Measurements from ENCODE around the gene GDF7. TPM values are rescaled to one million over a fixed set of nuclear protein-coding genes. Genes with fewer than 3 reads are reported as not detected.

GDF7 gene
- total RNA-seq: under 1 TPM; 0.26 to 0.79 (median 0.60) TPM
- polyA plus RNA-seq: 0.25 TPM
- long read RNA-seq, donor 1: 0 reads
- long read RNA-seq, donor 2: 0 reads
- long read RNA-seq, donor 3: 0 reads
- long read RNA-seq, donor 4: 0 reads

DNA sequence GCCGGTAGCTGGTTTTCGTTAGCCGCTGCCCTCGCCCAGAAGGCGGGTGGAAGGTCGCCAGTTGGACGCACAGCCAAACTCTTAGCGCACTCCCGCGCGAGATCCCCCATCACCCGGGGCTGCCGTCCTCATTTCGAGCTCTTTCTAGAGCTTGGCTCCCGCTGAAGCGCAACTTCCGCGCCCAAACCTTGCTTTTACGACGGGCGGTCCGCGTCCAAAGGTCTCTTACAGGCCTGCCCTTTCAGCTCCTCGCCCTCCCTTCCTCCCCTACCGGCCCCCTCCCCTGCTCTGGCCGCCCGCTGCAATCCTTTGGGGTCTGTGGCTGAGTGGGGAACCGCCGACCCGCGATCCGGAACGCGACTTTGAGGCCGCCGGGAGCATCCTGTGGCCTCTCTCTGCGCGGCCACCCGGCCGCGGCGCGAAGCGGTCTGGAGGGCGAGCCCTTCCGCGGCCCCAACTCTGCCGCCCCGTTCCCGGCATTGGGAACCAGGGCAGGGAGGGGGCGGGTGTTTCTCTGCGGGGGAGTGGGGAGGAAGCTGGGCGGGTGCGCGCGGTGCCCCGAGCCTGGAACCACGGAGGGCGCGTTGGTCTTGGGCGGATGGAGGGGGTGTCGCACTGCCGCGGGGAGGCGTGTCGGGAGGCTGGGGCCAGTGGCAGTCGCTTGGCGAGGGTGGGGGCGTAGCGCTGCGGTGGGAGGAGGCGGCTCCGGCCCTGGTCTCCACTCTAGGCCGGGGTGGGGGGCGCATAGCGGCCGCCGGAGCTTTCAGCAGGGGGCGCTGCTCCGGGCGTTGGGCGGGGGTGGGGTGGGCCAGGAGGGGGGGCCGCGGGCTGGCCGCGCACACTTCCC lies at the start of gene GDF7:
Gene GDF7, plus strand, starts transcription at position 841 of the 847 bp plus-strand sequence. CDS start 96 bp downstream, outside the sequence.
- Histone ChIP-seq H3K27me3 (ENCODE audit: control insufficient read depth, insufficient read depth) (no peaks in the 10 kb centered on the region), H3K9me3 (ENCODE audit: control insufficient read depth, low read length) (no peaks in the 10 kb centered on the region), H3K27ac (ENCODE audit: low read length) (no peak within 1 kb of the TSS), H3K4me3 (ENCODE audit: low read length) (peak within 1 kb of the TSS; percentile 58), H3K4me1 (ENCODE audit: control insufficient read depth, insufficient read depth, low read length) (peaks cover 4% of the 10 kb centered on the region)
- intact Hi-C loops (cut with DNase I): loop anchor here in 1 of 4 donors (10.0 kb wide), 1 partner anchor 448 kb away; no protein-coding TSS in a partner anchor
- peak; percentile 60 to 80 (median 77) for DNase-seq
- WGBS: 1% methylated on average over 86 of the region's 86 CpGs
- ATAC-seq: peak; percentile 61 to 80

DNA sequence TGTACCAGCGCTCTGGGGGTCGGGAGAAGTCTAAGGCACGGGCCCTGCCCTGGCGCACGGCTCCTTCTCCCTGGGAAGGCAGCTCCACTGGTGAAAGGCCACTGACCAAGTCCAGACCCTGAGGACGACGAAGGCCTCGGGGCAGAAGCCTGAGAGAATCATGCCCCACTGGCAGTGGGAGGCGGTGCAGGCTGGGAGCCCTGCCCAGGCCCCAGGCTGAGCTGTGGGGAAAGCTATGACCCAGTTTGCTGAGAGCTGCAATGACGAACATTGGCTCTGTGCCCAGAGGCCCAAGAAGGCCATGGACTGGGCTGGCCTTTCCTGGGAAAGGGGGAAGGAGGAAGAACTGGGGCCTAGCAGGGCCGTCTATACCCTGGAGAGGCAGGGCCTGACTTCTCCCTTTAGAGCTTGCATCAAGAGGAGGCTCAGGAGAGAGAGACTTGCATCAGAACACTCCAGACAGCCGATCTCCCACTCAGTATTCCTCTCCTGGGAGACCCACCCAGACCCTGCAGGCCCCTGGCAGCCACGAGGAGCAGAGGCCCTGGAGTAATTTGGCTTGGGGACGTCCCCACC lies 49.0 kb upstream of the GDF7 start:
- peak; percentile 99 for DNase-seq
- no peaks in the 10 kb centered on the region for H3K9me3 ChIP-seq (ENCODE audit: control insufficient read depth, low read length)
- 20% methylated on average over 14 of the region's 14 CpGs for WGBS
- no peak overlapping the region for H3K4me3 ChIP-seq (ENCODE audit: low read length)
- intact Hi-C loops (cut with DNase I): loop anchor here in 2 of 4 donors (5.0 kb wide), 1 partner anchor 171 kb away; the partner anchor contains the start of gene RHOB (in 2 of the 2)
- peak overlapping the region; percentile 94 for H3K27ac ChIP-seq (ENCODE audit: low read length)
- H3K27me3 ChIP-seq (ENCODE audit: control insufficient read depth, insufficient read depth): no peaks in the 10 kb centered on the region
- H3K4me1 ChIP-seq (ENCODE audit: control insufficient read depth, insufficient read depth, low read length): peaks cover 63% of the 10 kb centered on the region
- ATAC-seq: peak; percentile 87 to 88

DNA sequence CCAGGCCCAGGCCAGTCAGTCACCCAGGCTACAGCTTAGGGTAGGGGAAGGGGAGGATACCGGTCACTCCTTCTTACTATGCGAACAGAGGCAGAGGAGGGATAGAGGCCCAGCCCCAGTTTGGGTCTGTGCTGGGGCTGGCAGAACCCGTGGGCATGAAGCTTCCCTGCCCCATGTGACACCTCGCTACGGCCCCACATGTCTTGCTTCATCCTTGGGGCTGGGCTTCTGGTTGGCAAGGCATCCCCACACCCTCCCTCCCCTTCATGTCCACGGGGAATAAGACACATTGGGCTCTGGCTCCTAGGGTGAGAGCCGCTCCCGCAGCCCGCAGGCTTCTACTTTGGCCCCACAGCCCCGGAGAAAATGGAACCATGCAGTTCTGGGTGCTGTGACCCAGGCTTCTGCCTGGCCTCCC lies 48.5 kb upstream of the GDF7 start:
- ATAC-seq (peak in 1 of 2 donors; percentile 30), DNase-seq (peak in 1 of 3 donors; percentile 69)
- WGBS: 49% methylated on average over 10 of the region's 10 CpGs
- Histone ChIP-seq H3K9me3 (ENCODE audit: control insufficient read depth, low read length) (no peaks in the 10 kb centered on the region), H3K4me3 (ENCODE audit: low read length) (no peak overlapping the region), H3K4me1 (ENCODE audit: control insufficient read depth, insufficient read depth, low read length) (peaks cover 62% of the 10 kb centered on the region), H3K27me3 (ENCODE audit: control insufficient read depth, insufficient read depth) (no peaks in the 10 kb centered on the region), H3K27ac (ENCODE audit: low read length) (peak overlapping the region; percentile 94)
- intact Hi-C loops (cut with DNase I): loop anchor here in 2 of 4 donors (5.0 kb wide), 1 partner anchor 171 kb away; the partner anchor contains the start of gene RHOB (in 2 of the 2)

DNA sequence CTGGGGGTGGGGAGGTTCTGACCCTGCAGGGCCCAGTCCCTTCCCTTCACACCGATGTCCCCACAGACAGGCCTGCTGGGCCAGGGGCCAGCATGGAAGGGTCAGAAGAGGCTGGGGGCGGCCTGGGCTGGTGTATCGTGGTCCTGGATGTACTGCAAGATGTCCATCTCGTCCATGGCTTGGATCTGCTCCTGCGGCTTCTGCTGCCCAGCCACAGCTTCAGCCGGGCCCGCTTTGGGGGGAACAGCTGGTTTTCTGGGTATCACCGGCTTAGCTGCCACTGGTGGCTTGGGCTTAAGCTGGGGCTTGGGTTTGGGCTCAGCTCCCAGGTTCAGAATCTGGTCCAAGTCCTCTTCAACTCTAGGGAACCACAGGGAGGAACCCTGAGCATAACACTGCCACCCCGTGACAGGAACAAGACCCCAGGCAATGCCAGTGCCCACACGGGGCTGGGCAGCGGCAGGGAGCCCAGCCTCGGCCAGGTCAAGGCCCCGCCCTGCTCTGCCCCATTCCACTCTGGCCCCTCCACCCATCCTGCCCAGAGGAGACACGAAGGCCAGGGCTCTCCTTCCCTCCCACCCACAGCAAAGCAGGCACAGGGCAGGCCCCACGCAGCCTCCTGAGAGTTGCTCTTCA lies 47.9 kb upstream of the GDF7 start:
- Histone ChIP-seq H3K27ac (ENCODE audit: low read length) (peak overlapping the region; percentile 94), H3K4me3 (ENCODE audit: low read length) (no peak overlapping the region), H3K9me3 (ENCODE audit: control insufficient read depth, low read length) (no peaks in the 10 kb centered on the region), H3K4me1 (ENCODE audit: control insufficient read depth, insufficient read depth, low read length) (peaks cover 57% of the 10 kb centered on the region), H3K27me3 (ENCODE audit: control insufficient read depth, insufficient read depth) (no peaks in the 10 kb centered on the region)
- ATAC-seq (peak in 1 of 2 donors; percentile 0), DNase-seq (peak in 2 of 3 donors; percentile 71 to 73)
- intact Hi-C loops (cut with DNase I): loop anchor here in 2 of 4 donors (5.0 kb wide), 1 partner anchor 172 kb away; the partner anchor contains the start of gene RHOB (in 2 of the 2)
- WGBS: 53% methylated on average over 15 of the region's 15 CpGs

DNA sequence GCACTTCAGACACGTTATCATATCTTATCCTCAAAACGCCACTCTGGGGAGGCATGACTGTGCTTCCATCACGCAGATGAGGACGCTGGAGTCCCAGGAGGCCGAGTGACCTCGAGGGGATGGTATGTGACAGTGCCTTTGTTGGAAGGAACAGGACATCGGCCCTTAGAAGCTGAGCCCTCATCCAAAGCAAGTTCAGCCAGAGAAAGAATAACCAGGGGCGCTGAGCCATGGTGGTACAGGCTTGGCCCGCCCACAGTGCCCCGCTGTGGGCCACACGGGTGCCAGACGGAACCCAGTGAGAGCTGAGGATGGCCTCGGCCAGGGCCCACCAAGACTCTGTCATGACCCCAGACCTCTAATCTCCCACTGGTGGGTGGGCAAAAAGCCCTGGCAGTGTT lies 47.3 kb upstream of the GDF7 start:
- no peaks in the 10 kb centered on the region for H3K27me3 ChIP-seq (ENCODE audit: control insufficient read depth, insufficient read depth)
- peak overlapping the region; percentile 94 for H3K27ac ChIP-seq (ENCODE audit: low read length)
- 60% methylated on average over 13 of the region's 13 CpGs for WGBS
- ATAC-seq: peak in 1 of 2 donors; percentile 1
- H3K9me3 ChIP-seq (ENCODE audit: control insufficient read depth, low read length): no peaks in the 10 kb centered on the region
- peak; percentile 78 to 82 (median 81) for DNase-seq
- H3K4me1 ChIP-seq (ENCODE audit: control insufficient read depth, insufficient read depth, low read length): peaks cover 50% of the 10 kb centered on the region
- H3K4me3 ChIP-seq (ENCODE audit: low read length): no peak overlapping the region
- intact Hi-C loops (cut with DNase I): loop anchor here in 2 of 4 donors (5.0 to 10.0 kb wide), 3 partner anchors 45 to 172 kb away; partner anchors contain the start of gene RHOB (in 2 of the 2)

DNA sequence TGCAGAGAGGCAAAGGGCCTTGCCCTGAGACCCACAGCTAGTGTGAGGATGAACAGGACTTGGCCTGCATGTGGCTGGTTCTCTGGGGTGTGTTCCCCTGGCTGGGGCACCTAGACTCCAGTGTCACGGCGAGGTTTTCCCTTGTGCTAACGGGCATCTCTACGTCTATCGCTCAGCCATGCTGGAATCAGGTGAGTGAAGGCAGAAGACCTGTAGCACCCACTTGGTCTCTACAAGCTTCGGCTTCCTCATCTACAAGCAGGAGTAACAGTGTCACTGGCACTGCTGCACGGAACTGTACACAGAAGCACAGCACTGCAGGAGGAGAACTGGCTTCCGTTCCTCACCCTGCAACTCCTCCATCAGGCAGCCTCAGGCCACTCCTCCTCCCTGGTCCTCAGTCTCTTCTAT lies 46.7 kb upstream of the GDF7 start:
- Histone ChIP-seq H3K4me1 (ENCODE audit: control insufficient read depth, insufficient read depth, low read length) (peaks cover 47% of the 10 kb centered on the region), H3K27me3 (ENCODE audit: control insufficient read depth, insufficient read depth) (no peaks in the 10 kb centered on the region), H3K9me3 (ENCODE audit: control insufficient read depth, low read length) (no peaks in the 10 kb centered on the region), H3K4me3 (ENCODE audit: low read length) (no peak overlapping the region), H3K27ac (ENCODE audit: low read length) (no peak overlapping the region)
- no peak for ATAC-seq
- WGBS: 82% methylated on average over 8 of the region's 8 CpGs
- intact Hi-C loops (cut with DNase I): loop anchor here in 1 of 4 donors (10.0 kb wide), 2 partner anchors 45 to 105 kb away; no protein-coding TSS in a partner anchor
- DNase-seq: peak in 2 of 3 donors; percentile 57 to 61

DNA sequence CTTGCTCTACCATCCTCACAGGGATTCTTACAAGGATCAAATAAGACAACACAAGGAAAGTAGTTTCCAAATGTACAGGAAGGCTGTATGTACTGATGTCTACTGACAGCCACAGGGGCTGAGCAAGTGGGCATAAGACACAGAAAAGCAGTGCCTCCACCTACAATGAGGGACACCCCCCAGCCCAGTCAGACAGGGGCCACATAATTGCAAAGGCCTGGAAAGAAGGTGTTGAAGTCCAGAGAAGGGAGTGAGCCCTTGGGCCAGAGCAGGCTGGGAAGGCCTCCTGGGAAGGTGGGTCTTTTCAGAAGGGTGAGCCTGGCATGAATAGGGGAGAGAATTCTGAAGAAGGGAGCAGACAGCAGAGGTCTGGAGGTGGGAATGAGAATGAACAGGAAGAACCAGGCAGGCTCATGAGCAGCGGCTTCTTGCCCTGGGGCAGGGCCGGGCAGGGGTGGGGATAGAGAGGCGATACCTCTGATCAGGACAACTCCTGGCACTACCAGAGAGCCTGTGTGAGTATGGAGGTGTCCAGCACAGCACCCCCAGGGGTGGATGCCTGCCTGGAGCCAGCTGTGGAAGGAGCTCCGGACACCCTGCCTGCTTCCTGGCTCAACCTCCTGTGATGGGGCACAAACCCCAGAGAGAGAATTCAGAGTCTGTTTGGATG lies 46.1 kb upstream of the GDF7 start:
- intact Hi-C loops (cut with DNase I): loop anchor here in 1 of 4 donors (10.0 kb wide), 2 partner anchors 46 to 106 kb away; no protein-coding TSS in a partner anchor
- peak in 1 of 3 donors; percentile 16 for DNase-seq
- Histone ChIP-seq H3K4me1 (ENCODE audit: control insufficient read depth, insufficient read depth, low read length) (peaks cover 44% of the 10 kb centered on the region), H3K4me3 (ENCODE audit: low read length) (no peak overlapping the region), H3K27ac (ENCODE audit: low read length) (peak overlapping the region; percentile 21), H3K9me3 (ENCODE audit: control insufficient read depth, low read length) (no peaks in the 10 kb centered on the region), H3K27me3 (ENCODE audit: control insufficient read depth, insufficient read depth) (no peaks in the 10 kb centered on the region)
- 78% methylated on average over 4 of the region's 4 CpGs for WGBS
- no peak for ATAC-seq

DNA sequence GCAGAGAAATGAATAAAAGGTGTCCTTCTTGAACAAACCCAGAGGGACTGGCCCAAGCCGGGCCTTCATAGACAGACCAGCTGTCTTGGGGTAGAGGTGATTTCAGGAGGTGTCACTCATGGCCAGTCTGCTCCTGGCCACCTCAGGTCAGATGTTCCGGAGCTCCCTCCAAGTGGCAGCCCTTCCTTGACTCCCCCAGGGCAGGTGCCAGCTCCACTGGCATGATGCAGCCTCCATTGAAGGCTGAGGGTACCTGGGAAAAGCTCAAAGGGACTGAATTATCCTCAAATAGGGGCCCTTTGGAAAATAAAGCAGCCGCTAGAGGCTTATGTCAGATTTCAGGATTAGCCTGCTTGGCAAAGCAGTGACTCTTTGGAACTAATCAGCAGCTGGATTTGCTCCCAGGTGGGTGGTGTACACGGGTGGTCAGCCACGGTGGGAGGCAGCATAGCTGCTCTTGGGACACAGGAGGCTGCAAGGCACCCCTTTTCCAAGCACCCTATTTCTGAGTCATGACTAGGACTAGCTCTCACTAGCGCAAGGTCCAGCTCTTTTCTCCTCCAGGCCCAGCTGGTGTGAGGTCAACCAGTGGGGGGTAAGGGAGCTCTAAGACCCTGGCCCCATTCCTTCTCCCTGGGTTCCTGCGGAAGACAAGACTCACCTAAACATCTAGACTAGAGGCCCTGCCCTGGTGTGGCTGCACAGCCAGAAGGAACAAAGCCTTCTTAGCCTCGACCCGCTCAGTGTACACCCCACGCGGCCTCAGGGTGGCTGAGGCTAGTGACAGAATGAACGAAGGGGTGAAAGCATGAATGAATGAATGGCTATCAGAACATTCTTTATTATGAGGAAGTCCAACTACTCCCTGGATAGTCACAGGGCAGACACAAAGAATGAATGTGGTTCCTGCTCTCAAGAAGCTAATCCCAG lies 45.3 kb upstream of the GDF7 start:
- 83% methylated on average over 12 of the region's 12 CpGs for WGBS
- DNase-seq (peak in 2 of 3 donors; percentile 32 to 37), ATAC-seq (no peak)
- Histone ChIP-seq H3K4me1 (ENCODE audit: control insufficient read depth, insufficient read depth, low read length) (peaks cover 42% of the 10 kb centered on the region), H3K27me3 (ENCODE audit: control insufficient read depth, insufficient read depth) (no peaks in the 10 kb centered on the region), H3K4me3 (ENCODE audit: low read length) (no peak overlapping the region), H3K27ac (ENCODE audit: low read length) (no peak overlapping the region), H3K9me3 (ENCODE audit: control insufficient read depth, low read length) (no peaks in the 10 kb centered on the region)
- intact Hi-C loops (cut with DNase I): loop anchor here in 1 of 4 donors (10.0 kb wide), 2 partner anchors 47 to 107 kb away; no protein-coding TSS in a partner anchor

DNA sequence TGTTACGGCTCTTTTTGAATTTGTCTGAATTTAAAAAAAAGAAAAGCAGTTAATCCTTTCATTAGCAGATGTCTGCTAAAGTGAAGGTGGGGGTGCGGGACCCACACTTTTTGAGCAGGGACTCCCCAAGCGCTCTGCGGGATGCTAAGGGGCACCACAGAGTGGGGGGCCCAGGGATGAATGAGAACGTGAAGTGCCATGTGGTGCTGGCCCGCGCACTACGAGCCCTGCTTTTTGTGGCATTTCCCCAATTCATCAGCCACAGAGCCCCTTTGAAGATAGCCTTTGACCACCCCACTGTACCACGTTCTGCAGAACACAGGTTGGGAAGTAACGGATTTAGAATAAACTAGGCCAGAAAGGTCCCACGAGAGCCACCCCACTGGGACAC lies 44.7 kb upstream of the GDF7 start:
- Histone ChIP-seq H3K27ac (ENCODE audit: low read length) (peak overlapping the region; percentile 5), H3K9me3 (ENCODE audit: control insufficient read depth, low read length) (no peaks in the 10 kb centered on the region), H3K4me1 (ENCODE audit: control insufficient read depth, insufficient read depth, low read length) (peaks cover 37% of the 10 kb centered on the region), H3K27me3 (ENCODE audit: control insufficient read depth, insufficient read depth) (no peaks in the 10 kb centered on the region), H3K4me3 (ENCODE audit: low read length) (no peak overlapping the region)
- no peak for ATAC-seq
- WGBS: 91% methylated on average over 11 of the region's 11 CpGs
- DNase-seq: peak in 2 of 3 donors; percentile 21 to 40
- intact Hi-C loops (cut with DNase I): loop anchor here in 1 of 4 donors (10.0 kb wide), 2 partner anchors 47 to 107 kb away; no protein-coding TSS in a partner anchor
